GM12872 (cell line): Measurements from ENCODE around the gene GRIK4.

Experiments
- TF ChIP-seq, protein P1 (sequence below): IDR thresholded peaks from 3 replicates; pipeline ENCODE4 v1.5.1; 2011; ENCODE audit warnings: low read depth, mild to moderate bottlenecking, low read length, moderate library complexity; ENCODE audit not compliant: insufficient read depth

Gene GRIK4

DNA sequence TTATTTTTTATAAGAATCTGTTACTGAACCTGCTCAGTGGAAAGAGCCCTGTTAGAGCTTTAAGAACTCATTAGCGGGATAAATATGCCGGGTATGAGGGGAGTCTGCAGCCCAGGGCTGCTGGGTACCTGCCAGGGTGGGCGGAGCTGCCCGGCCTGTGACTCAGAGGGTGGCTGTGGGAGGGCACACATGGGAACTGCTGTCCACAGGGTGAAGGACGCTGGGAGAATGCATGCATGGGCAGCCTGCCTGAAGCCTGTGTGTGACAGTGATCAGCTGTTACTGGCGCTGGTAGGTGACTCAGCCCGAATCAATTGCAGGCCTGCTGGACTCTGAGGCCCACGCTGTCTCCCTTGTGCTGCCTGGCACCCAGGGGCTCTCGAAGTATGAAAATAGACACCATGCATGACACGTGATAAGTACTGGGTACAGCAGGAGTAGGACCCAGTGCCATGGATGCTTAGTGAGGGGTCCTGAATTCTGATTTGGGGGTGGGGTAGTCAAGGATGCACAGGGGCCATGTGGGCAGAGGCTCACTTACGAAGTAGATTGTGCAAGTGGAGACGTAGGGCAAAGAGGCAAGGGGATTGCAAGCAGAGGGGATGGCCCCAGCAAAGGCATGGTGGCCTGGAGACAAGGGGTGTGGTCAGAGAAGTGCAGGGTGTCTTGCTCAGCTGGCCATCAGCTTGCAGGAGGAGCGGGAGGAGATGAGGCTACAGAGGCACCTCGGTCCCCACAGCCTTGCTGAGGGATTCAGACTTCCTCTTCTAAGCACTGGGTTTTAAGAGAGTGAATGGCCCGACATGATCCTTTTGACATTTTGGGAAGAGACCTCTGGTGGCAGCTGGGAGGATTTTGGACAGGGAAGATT lies 36.5 kb downstream of the GRIK4 start:
- TF ChIP-seq, protein P1, sequence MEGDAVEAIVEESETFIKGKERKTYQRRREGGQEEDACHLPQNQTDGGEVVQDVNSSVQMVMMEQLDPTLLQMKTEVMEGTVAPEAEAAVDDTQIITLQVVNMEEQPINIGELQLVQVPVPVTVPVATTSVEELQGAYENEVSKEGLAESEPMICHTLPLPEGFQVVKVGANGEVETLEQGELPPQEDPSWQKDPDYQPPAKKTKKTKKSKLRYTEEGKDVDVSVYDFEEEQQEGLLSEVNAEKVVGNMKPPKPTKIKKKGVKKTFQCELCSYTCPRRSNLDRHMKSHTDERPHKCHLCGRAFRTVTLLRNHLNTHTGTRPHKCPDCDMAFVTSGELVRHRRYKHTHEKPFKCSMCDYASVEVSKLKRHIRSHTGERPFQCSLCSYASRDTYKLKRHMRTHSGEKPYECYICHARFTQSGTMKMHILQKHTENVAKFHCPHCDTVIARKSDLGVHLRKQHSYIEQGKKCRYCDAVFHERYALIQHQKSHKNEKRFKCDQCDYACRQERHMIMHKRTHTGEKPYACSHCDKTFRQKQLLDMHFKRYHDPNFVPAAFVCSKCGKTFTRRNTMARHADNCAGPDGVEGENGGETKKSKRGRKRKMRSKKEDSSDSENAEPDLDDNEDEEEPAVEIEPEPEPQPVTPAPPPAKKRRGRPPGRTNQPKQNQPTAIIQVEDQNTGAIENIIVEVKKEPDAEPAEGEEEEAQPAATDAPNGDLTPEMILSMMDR = no peak

DNA sequence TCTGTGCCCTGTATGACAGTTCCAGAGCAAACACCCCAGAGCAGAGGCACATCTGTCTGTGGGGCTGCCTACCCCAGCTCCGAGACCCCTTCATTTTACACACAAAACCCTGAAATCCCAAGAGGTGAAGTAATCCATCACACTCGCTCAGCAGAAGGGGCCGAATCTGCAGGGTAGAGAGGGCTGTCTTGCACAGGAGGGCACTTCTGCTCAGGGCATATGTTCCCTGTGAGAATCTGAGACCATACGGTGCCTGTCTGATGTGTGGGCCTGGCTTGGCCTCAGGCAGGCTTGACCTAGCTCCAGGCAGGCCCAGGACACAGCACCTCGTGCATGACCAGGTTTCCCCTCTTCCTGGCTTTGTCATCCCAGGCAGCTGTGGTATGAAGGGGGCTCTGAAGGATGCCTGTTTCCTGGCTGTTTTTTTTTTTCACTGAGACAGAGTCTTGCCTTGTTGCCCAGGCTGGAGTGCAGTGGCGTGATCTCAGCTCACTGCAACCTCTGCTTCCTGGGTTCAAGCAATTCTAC lies 37.2 kb downstream of the GRIK4 start:
- TF ChIP-seq, protein P1 = no peak

DNA sequence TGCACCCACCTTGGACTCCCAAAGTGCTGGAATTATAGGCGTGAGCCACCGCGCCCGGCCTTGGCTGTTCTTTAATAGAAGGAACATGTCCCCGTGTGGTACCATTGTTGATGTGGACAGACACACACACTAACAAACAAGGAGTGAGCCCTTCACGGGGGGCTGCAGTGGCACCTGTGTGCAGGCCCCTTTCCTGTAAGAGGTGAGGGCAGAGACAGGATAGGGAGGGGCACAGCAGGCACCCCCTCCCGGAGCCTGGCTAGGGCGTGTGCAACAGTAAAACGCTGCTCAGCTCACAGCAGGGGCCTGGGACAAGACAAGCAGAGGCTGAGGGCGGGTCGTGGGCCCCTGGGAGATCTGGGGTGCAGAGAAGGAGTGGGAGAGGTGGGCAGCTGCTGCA lies 37.8 kb downstream of the GRIK4 start:
- TF ChIP-seq, protein P1 = no peak

DNA sequence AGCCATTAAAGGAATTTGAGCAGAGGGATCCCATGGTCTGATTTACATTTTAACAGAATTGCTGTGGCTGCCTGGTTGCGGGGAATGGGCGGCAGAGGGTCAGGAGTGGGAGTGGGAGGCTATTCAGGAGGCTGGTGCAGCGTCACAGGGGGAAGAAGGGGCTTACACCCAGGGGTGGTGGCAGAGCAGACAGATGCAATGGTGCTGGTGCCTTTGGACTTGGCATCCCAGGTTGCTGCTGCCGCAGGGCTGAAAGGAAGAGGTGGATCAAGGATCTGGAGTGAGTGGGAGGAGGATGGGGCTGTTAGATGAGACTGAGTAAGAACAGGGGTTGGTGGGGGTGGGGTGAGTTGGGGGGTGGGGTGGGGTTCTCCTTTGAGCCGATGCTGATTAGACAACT lies 38.5 kb downstream of the GRIK4 start:
- TF ChIP-seq, protein P1 = no peak

DNA sequence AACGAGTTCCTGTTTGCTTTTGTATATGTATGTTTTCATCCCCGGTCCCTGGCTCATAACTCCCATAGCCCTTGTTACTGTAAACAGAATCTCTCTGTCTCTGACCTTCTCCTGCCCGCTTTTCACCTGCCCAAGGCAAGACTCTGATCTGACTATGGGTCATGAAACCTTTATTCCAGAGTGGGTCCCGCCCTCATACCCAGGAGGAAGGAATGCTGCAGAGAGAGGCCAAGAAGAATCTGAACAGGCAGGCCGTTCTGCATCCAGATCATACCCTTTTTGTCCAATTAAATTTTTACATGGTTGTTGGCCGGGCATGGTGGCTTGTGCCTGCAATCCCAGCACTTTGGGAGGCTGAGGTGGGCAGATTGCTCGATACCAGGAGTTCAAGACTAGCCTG lies 39.6 kb downstream of the GRIK4 start:
- TF ChIP-seq, protein P1 = no peak

DNA sequence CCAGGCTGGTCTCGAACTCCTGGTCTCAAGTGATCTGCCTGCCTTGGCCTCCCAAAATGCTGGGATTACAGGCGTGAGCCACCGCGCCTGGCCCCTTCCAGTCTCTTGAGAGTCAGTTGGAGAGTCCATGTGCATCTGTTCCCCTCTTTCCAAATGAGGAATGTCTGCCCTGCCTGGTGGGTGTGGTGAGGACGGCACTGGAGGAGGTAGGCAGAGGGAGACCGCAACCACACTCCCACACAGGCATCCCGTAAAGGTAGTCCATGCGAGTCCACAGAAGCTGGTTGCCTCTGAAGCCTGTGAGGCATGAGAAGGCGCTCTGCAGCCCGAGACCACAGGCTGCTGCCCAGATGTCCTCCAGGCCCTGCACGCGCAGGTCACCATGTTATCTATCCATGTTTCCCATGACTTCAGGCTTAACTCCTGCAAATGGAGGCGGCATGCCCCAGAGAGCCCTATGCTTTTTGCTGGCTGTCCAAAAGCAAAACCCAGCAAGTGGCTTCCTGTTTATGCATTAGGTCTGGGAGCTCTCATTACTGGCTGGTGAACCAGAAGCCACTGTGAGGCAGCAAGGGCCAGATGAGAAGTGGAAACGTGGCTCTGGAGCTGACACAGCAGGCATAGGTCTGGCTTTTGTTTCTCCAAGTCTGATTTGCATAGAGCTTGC lies 43.4 kb downstream of the GRIK4 start:
- TF ChIP-seq, protein P1 = no peak

DNA sequence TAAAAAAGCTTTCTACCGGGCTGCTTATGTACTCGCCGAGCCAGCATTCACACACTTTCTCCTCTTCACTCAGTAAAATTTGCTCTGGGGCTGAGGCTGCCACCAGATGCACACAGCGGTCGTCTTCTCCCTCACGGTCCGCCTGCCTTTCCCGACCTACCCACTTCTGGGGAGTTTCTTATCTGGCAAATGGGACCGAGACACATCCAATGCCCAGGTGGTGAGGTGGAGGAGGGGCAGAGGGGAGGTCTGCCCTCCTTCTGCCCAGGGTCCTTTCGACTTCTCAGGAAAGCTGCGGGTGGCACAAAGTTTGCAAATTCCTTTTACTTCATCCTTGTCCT lies 43.9 kb downstream of the GRIK4 start:
- TF ChIP-seq, protein P1 = no peak
